HG02571 (cell line): ENCODE results near the gene ZMYND8.

Source experiments
- ATAC-seq: cut with Tn5 transposase; IDR thresholded peaks from one replicate; pipeline ENCODE4 v1.9.1; 2021; ENCODE audit warnings: mild to moderate bottlenecking, moderate library complexity; ENCODE audit not compliant: unreplicated experiment

ZMYND8 gene

DNA sequence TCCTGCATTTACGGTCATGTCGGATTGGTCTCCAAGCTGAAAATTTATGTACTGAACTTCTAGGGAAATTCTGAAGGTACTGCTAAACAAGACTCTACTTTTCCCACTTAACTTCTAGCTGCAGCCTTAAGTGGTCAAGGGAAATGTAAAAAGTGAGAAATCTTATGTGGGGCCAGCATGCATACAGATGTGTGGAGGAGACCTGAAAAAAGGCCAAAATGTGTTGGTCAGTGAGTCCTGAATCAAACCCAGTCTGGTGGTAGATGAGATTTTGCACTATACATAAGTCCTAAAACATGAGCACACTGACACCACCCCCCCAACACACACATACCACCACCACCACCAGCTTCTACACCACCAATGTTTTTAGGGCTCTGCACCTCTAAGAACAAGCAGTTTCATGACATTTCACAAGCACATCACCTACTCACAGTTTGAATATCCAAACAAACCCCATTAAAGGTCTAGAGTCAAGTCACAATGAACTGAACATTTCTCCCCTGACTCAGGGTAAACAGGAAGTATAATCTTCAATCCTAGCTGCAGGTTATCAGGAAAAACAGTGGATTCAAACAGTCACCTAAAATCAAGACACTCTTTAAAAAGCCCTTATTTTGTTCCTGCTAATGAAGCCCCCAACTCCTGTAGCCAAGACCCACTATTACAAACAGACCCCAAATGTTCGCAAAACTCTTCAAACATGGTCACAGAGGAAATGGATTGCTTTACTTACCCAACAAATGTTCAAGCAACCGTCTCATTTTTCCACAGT is 1.6 kb downstream of the ZMYND8 start:
- no peak for ATAC-seq

- ATAC-seq: no peak
Observed at GRCh38 chr20:47354464-47354713, 2.1 kb downstream of the ZMYND8 start.

DNA sequence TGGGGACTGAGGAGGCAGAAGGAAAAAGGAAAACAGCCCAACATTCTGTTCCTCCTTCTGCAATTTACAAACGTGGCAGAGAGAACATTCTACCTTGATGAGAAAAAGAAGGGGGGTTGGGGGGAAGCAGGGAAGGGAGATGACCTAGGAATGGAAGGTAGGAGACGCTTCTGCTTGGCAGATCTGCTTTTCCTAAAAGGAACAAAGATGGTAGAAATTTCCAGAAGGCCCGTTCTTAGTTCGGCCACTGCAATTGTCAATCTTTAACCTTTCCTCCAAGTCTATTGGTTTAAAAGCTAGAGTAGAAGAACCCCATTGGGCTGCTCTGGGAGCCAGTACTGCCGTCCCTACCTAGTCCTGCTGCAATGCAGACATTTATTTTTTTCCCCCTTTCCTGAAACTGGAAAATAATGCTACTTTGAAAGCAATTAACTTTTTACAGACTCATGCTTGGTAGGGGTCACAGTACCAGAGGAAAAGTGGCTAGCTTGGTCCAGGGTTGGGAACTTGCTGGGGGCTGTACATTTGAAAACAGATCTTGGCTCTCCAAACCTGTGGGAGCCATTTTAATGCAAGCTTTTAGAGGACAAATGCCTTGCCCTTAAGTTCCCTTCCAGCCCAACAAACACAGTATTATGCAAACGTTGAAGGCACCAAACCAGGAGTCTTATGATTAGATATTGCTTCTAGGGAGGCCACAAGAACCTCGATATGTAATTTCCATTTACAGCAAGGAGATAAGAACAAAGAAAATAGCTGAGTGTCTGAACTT is 2.6 kb downstream of the ZMYND8 start:
- no peak for ATAC-seq

- no peak for ATAC-seq
Observed at GRCh38 chr20:47353239-47353691, 3.2 kb downstream of the ZMYND8 start.

GRCh38 chr20:47352332-47353238 is 3.9 kb downstream of the ZMYND8 start:
- ATAC-seq: no peak

- no peak for ATAC-seq
Observed at GRCh38 chr20:47351643-47352331, 4.7 kb downstream of the ZMYND8 start.

- ATAC-seq: no peak
Observed at GRCh38 chr20:47350691-47351545, 5.6 kb downstream of the ZMYND8 start.

DNA sequence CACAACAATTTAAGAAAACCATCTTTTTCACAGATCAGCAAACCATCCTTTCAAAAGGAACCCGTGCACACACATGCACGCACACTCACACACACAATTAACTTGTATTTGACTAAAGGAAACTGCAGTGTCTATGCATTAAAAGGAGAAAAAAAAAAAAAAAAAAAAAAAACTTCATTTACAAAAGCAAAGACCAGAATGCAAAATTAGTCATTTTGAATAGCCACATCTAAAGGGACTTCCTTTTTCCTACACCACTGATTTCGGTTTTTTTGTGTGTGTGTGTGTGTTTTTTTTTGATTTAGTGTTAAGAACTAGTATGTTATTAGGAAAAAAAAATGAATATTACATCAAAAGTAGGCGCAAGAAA is 6.3 kb downstream of the ZMYND8 start:
- ATAC-seq: no peak

GRCh38 chr20:47349365-47350180 is 6.9 kb downstream of the ZMYND8 start:
- no peak for ATAC-seq

- no peak for ATAC-seq
Observed at GRCh38 chr20:47348539-47349142, 7.9 kb downstream of the ZMYND8 start.

- ATAC-seq: no peak
Observed at GRCh38 chr20:47347661-47348435, 8.7 kb downstream of the ZMYND8 start.

DNA sequence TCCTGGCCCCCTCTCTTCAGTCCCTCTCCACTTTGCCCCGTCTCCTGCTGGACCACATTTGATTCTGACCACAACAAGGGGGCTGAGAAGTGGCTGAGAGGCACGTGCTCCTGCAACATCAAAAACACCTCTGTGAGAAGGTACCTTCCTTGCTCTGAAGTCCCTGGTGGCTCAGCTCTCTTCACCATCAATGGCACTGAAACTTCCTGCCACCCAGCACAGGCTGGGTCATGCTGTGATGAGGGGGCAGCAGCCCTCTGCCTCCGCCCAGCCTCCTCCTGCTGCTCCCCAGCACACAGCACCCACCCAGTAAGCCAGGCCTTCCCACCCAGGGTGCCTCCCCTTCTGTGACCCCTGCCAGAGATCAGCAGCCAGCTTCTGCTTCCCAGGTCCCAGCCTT is 10.3 kb downstream of the ZMYND8 start:
- ATAC-seq: no peak

DNA sequence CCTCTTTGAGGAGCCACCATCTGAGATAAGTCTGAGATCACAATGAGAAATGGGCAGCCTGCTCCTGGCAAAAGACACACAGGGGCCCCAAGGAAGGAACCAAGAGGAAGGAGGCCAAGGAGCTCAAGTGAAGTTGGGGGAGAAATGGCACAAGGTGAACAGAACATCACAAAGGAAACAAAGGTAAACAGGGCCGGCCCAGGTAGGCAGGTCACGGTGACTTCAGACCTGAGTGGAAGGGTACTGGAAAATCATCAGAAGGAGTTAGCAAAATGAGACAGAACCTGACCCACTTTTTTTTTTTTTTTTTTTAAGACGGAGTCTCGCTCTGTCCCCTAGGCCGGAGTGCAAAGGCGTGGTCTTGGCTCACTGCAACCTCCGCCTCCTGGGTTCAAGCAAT is 11.3 kb downstream of the ZMYND8 start:
- no peak for ATAC-seq

DNA sequence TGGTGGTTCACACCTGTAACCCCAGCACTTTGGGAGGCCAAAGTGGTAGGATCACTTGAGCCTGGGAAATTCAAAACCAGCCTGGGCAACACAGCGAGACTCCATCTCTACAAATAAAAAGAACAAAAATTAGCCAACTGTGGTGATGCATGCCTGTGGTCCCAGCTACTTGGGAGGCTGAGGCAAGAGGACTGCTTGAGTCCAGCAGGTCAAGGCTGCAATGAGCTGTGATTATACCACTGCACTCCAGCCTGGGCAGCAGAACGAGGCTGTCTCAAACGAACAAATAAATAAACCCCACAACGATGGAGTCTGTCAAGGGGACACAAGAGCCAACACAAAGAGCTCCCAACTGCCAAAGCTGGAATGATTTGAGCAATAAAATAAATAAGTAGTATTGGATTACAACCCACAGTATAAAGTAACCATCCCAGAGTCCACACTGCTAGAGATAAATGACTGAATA is 13.5 kb downstream of the ZMYND8 start:
- no peak for ATAC-seq

- no peak for ATAC-seq
Observed at GRCh38 chr20:47338131-47338628, 18.3 kb downstream of the ZMYND8 start.

DNA sequence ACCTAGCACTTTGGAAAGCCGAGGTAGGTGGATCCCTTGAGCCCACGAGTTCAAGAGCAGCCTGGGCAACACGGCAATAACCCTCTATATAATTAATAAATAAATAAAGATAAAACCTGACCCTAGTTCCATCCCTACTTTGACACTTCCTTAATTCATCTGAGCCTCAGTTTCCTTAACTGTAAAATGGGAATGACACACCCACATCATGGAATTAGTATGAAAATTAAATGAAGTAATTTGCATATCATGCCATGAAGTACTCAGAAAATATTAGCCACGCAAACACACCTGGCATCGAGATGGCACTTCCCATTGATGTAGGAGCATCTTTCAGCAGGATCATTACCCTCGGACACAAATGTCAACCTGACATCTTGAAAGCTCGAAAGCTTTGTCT is 19.1 kb downstream of the ZMYND8 start:
- no peak for ATAC-seq

GRCh38 chr20:47336129-47336754 is 20.3 kb downstream of the ZMYND8 start:
- ATAC-seq: no peak
